ENCODE measurements around the gene CPLX1.
A peak's percentile ranks its signal among the peaks of the same experiment; 100 is the strongest.

CPLX1 gene

GRCh38 chr4:832536-832935, 6.6 kb upstream of the CPLX1 start:
- DNase-seq (ENCODE audit: low read depth) = no peak

- no peak for DNase-seq (ENCODE audit: low read depth)
Measured at GRCh38 chr4:832108-832507, 6.2 kb upstream of the CPLX1 start.

- DNase-seq (ENCODE audit: low read depth) = no peak
Measured at GRCh38 chr4:831483-831805, 5.5 kb upstream of the CPLX1 start.

- DNase-seq (ENCODE audit: low read depth) = no peak
Measured at GRCh38 chr4:830601-831482, 4.9 kb upstream of the CPLX1 start.

- no peak for DNase-seq (ENCODE audit: low read depth)
Measured at GRCh38 chr4:829761-830600, 4.1 kb upstream of the CPLX1 start.

GRCh38 chr4:829291-829690, 3.4 kb upstream of the CPLX1 start:
- DNase-seq (ENCODE audit: low read depth) = no peak

- DNase-seq (ENCODE audit: low read depth) = peak; percentile 21
Measured at GRCh38 chr4:828641-829271, 2.8 kb upstream of the CPLX1 start.

- DNase-seq (ENCODE audit: low read depth) = no peak
Measured at GRCh38 chr4:827209-828081, 1.5 kb upstream of the CPLX1 start.

GRCh38 chr4:826508-827208, 729 bp upstream of the CPLX1 start:
- no peak for DNase-seq (ENCODE audit: low read depth)

- peak; percentile 7 for DNase-seq (ENCODE audit: low read depth)
Measured at GRCh38 chr4:825063-825970, 612 bp downstream of the CPLX1 start.

GRCh38 chr4:824461-825062, 1.4 kb downstream of the CPLX1 start:
- no peak for DNase-seq (ENCODE audit: low read depth)

GRCh38 chr4:823761-824460, 2.0 kb downstream of the CPLX1 start:
- DNase-seq (ENCODE audit: low read depth) = no peak

- no peak for DNase-seq (ENCODE audit: low read depth)
Measured at GRCh38 chr4:823176-823760, 2.7 kb downstream of the CPLX1 start.

GRCh38 chr4:822361-823175, 3.4 kb downstream of the CPLX1 start:
- DNase-seq (ENCODE audit: low read depth) = no peak

GRCh38 chr4:821631-822030, 4.3 kb downstream of the CPLX1 start:
- DNase-seq (ENCODE audit: low read depth) = no peak

GRCh38 chr4:821181-821591, 4.7 kb downstream of the CPLX1 start:
- DNase-seq (ENCODE audit: low read depth) = no peak

- no peak for DNase-seq (ENCODE audit: low read depth)
Measured at GRCh38 chr4:820230-821172, 5.4 kb downstream of the CPLX1 start.

All from amniotic epithelial cell (primary cell).